ENCODE data around the gene SLC25A19.

The SLC25A19 gene

DNA sequence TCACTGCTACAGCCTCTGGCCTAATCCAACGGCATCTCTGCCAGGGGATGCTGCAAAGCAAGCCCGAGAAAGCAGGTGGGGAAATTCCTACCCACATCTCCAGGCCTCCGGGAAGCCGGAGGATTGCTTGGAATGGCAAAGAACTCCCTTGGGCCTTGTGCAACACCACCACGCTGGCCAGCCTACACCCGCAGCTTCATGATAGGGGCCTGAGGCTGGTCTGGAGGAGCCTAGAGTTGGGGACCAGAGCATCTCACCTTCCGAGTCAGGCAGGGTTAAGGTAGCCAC lies 48.1 kb downstream of the SLC25A19 start:
- no peak for FAIRE-seq

DNA sequence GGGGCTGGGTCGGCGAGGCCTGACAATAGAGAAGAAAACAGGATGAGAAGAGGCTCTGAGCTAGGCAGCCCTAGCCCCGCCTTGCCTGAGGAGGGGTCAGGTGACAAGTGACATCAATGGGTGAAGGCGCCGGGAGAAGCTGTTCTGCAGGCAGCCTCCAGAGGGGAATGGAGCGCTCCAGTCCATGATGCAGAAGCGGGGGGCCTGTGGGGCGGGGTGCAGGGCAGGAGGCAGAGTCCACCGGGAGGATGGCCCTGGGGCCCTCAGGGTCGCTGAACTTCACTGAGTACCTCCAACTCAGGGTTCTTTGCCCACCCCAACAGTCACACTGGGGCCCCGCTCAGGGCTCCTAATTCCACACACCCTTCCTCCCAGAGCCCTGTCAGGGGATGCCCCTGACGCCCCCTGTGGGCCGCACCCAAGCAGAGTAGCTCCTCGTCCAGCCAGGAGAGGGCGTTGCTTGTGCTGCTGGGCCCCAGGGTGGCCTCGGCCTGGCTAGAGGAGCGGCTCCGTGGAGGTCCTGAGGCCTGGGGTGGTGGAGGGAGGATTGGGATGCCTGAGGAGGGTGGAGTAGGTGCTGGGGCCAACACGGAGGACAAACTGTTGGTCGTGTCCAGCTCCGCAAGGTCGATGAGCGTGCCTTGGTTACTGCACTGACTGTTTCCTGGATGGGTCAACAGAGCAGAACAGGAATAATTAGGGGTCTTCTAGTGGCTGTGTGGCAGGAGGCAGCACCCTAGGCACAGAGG lies 48.7 kb downstream of the SLC25A19 start:
- FAIRE-seq, result no peak

DNA sequence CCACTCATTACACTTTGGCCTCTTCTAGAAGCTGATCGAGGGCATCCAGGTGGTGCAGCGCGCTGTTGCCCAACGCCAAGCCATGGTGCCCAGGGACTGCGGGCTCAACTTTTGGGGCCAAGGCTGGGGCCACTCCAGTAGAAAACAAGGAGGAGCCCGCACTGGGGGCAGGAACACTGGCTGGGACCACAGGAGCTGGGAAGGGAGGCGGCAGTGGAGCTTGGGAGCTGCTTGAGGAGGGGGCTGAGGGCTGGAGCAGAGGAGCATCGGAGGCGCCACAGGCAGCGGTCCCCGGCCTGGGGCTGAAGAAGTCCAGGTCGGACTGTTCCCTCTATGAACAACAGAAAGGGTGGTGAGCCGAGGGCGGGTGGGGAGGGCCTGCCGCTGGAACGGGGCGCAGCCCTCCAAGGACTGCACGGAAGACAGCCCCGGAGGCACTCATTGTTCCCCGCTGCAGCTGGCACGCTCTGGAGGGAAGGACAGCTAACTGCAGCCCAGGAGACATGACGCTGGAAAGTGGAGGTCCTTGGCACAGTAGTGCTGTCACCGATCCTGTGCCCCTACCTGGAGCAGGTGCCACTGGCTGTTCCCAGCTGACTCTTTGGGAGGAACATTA lies 49.3 kb downstream of the SLC25A19 start:
- no peak for FAIRE-seq

DNA sequence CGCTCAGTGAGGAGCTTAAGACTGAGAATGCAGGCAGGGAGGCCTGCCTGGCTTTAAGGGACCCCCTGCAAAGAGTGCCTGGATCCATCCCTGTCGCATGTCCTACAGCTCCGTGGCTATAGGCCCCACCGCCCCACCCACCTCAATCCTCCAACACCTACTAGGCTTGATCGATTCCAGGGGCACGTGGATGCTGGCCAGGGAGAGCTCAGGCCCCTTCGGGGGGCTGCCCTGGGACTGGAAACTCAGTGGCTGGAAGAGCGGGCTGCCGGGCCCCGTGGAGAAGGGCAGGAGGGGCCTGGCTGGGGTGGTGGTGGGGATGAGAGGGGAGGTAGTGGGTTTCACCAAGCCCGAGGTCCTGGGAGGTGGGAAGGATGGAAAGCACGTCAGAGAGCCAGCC lies 50.0 kb downstream of the SLC25A19 start:
- no peak for FAIRE-seq

DNA sequence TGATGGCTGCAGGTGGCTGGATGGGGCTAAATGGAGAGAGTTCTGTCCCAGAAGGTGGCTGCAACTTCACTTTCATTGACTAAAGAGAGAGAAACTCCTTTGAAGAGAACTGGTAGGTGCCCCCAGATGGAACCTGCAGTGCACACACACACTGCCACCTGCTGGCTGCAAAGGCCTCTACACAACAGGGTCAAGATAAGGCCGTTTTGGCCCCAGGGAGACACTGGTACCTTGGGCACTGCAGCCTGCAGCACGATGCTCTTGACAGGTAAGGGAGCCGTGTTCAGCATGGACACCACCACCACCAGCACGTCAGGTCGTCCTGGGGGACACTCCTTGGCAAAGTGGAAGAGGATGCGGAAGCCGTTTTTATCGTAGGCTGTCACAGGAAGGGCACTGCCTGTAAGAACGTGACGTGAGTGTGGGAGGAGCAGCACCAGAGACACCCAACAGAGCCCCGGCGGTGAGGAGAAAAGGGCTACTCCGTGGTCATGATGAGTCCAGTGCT lies 50.5 kb downstream of the SLC25A19 start:
- no peak for FAIRE-seq

DNA sequence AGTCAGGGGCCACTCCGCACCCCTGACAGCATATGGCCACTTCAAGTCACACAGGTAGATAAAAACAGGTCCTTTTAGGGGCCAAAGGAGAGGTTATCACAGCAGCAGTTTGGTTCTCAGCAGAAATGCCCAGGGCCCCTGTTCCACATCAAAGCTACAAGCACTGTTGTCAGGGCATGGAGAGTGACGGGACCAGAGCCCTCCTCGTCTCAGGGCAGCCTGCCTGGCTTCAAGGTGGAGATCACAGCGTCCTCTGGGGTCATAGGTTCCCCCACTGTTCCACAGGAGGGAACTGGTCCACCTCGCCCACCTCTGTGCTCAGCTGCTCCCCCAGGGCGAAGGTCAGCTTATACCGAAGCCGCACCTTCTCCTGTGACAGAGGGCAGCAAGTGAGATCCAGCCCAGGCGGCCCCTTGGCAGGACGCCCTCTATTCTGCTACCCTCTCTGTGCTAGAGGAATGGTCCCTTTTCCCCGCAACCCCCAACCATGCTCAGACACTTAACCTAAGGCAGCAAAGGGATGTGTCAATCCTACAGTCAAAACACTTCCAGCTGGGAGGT lies 51.1 kb downstream of the SLC25A19 start:
- FAIRE-seq, result no peak

DNA sequence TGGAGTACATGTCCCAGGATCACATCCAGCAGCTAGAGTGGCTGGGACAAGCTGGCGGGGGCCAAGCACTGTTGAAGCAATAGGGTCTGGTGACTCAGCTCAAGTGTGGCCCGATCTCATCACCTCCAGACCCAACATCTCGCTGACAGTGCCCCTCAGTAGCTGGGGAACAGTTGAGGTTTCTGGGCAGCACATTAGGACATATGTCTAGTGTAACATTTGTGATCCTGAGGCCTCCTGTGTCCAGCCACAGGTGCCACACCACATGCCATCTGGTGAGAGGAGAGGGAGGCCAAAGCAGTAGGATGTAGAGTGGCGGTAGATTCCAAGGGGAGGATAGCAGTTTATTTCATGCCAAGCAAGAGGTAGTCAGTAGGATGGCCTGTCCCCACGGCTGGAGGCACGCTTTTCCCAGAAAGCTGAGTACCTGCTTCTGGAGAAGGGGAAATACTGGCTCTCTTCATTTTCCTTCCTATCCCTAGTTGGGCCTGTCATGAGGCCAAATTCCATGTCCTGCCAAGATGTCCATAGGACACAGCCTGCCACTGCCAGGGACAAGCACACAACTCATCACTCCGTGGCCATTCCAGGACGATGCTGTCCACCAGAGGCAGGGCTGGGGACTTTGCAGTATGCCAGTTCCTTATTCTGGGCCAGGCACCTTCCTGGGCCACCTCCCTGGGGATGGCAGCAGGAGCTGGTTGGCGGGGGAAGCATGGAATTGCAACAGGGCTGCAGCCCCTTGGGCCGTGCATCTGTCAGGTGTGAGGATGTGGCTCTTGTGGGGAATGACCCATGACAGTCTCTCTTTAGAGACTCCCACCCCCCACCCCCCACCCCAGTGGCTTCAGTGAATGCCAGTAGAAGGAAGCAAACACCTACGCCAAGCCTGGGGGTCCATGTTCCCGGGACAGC lies 51.9 kb downstream of the SLC25A19 start:
- no peak for FAIRE-seq

DNA sequence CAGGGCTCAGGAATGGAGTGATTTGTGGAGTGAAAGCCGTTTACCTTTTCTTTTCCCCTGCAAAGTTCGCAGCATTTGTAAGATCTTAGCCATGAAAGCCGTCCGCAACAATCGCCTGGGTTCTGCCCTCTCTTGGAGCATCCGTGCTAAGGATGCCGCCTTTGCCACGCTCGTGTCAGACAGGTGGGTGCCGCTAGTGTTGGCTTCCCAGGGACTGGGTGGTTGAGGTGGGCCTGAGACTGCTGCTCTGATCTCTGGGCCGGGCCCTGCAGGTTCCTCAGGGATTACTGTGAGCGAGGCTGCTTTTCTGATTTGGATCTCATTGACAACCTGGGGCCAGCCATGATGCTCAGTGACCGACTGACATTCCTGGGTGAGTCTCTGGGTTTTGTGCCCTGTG lies 56.4 kb downstream of the SLC25A19 start:
- FAIRE-seq, result no peak

DNA sequence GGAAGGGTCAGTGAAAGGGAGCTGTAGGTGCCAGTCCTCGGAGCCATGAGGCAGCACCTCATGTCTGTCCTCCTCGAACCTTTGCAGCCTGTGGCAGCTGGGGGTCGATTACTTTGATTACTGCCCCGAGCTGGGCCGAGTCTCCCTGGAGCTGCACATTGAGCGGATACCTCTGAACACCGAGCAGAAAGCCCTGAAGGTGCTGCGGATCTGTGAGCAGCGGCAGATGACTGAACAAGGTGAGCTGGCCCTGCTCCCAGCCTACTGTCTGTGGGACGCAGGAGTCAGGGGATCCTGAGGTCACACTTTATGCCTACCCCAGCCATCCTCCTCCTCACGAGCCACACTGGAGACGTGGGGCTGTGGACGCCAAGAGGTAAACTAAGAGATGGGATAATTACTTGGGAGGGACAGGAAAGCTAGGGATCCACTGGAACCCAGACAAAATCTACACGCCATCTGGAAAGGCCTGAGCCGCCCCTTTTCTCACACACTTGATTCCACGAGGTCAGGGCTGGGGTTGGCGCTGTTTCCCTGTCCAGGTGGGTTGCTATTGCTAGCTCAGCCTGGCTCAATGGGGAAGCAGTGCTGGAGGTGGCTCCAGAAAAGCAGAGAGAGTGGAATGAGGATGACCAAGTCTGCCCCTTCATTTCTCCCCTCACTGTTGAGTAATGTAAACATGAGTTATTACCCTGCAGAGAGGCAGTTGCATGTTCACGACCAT lies 57.3 kb downstream of the SLC25A19 start:
- no peak for FAIRE-seq

DNA sequence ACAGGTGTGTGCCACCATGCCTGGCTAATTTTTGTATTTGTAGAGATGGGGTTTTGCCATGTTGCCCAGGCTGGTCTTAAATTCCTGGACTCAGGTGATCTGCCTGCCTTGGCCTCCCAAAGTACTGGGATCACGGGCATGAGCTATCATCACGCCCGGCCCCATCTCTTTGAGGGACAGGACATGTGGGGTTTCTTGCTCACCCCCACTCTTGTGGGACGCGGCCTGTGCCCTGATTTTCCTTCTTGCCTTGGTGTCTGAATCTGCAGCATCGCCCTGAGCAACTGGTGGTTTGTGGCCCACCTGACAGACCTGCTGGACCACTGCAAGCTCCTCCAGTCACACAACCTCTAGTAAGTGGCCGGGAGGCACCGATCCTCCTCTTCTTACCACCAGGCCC lies 58.2 kb downstream of the SLC25A19 start:
- no peak for FAIRE-seq

DNA sequence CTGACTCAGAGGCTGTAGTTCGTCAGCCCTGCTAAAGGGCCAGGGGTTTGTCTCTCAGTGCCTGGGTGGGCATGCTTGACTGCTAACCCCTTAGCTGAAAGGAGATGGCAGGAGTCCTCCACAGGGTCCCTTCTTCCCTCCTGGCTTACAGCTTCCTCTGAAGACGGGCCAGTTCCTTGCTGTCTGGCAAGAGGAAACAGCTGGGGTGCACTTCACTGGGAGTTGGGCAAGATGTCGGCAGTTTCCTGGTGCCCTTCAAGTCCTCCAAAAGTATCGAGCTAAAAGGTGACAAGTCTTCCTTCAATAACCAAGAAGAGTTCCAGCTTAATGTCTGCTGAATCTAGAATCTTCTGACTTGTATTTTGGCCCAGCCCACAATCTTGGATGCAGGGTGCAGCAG lies 60.4 kb downstream of the SLC25A19 start:
- no peak for FAIRE-seq

DNA sequence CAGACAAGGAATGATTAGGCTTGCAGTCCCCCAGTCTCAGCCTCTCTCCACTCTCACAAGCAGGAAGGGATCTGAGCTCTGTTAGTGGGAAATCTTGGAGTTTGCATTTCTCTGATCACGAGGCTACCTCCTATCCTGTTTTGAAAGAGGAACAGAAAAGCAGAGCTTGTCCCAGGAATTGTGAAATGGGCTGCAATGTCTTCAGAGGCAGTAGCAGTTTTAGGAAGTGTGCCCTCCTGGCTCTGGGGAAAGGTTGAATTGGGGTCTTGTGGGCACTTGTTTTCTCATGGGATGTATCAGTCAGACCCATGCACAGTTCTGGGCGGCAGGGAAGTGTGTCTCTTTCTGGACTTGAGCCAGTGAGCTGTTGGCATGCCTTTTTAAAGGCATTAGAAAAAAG lies 60.9 kb downstream of the SLC25A19 start:
- FAIRE-seq, result no peak

DNA sequence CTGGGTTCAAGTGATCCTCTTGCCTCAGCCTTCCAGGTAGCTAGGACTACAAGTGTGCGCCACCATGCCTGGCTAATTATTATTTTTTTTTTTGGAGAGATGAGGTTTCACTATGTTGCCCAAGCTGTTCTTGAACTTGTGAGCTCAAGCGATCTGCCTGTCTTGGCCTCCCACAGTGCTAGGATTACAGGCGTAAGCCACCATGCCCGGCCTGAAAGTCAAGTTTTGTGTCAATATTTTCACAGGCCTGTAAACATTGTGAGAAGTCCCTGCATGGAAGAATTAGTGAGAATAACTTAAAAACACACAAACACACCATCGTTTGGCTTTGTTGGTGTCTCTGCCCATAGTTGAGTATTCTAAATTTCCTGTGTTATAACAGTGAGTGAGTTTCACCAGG lies 61.5 kb downstream of the SLC25A19 start:
- no peak for FAIRE-seq

DNA sequence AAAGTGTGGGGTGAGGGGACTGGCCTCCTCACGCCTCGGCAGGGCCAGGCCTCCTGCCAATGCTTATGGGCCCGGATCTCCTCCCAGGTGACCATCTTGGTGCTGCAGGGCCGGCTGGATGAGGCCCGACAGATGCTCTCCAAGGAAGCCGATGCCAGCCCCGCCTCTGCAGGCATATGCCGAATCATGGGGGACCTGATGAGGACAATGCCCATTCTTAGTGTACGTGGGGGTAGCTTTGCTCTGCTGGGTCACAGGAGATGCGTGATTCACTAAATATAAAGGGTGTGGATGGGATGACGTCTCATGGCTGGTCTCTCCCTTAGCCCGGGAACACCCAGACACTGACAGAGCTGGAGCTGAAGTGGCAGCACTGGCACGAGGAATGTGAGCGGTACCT lies 64.2 kb downstream of the SLC25A19 start:
- no peak for FAIRE-seq

All from endometrium (tissue), 2 donors.